Tibial artery (tissue), 4 donors: ENCODE measurements around the gene RARRES2.

ENCODE experiments used
- DNase-seq, 2 donors: peaks; one replicate each; pipeline ENCODE4 v3.0.0-alpha.2; 2019
- H3K27ac ChIP-seq, 2 donors: fragments of 200-600 bp; sonication (generic) in 1 of 2; 1 replicate in 1 of 2; 2 replicates in 1 of 2; pipeline ENCODE4 v1.5.1; 2018 to 2019; ENCODE audit warnings: mild to moderate bottlenecking in 1 of 2
- H3K27me3 ChIP-seq, 2 donors: fragments of 200-600 bp; sonication (generic) in 1 of 2; one replicate each; pipeline versions ENCODE4 v1.5.1 to v1.6.0; 2016 to 2019
- H3K36me3 ChIP-seq, 3 donors: fragments of 200-600 bp; sonication (generic) in 2 of 3; one replicate each; pipeline ENCODE4 v1.5.1; 2016 to 2019; ENCODE audit warnings: mild to moderate bottlenecking in 2 of 3
- H3K4me1 ChIP-seq, 4 donors: fragments of 200-600 bp; sonication (generic) in 2 of 4; 1 replicate in 3 of 4; 2 replicates in 1 of 4; pipeline ENCODE4 v1.5.1; 2016 to 2019
- H3K4me3 ChIP-seq, 2 donors: fragments of 200-600 bp; sonication (generic) in 1 of 2; 1 replicate in 1 of 2; 2 replicates in 1 of 2; pipeline ENCODE4 v1.5.1; 2018 to 2019; ENCODE audit warnings: mild to moderate bottlenecking in 2 of 2
- H3K9me3 ChIP-seq, 3 donors: fragments of 200-600 bp; sonication (generic) in 1 of 3; one replicate each; pipeline ENCODE4 v1.5.1; 2016 to 2019
- CTCF ChIP-seq, 2 experiments: fragments of 200-600 bp in 1 of 2; fragments of 450-650 bp in 1 of 2; IDR thresholded peaks; one replicate each; pipeline ENCODE4 v1.5.1; 2017 to 2019; ENCODE audit warnings: antibody characterized with exemption in 2 of 2, mild to moderate bottlenecking in 1 of 2, moderate library complexity in 1 of 2
- intact Hi-C: fragments of 100-400 bp; cut with DNase I; formaldehyde crosslinking; loops from one replicate; pipeline ENCODE4 v1.15.0; 2023; ENCODE audit warnings: low total_unique reads

The RARRES2 gene

GRCh38 chr7:150335108-150335773 lies 6.2 kb downstream of the RARRES2 start:
- no peak for DNase-seq
- Histone ChIP-seq H3K9me3 (no peaks in the 10 kb centered on the region), H3K27ac (peak overlapping the region; percentile 30 to 50)

GRCh38 chr7:150334108-150334507 lies 7.3 kb downstream of the RARRES2 start:
- no peak overlapping the region for H3K4me3 ChIP-seq
- no peaks in the 10 kb centered on the region for H3K27me3 ChIP-seq
- no peaks in the 10 kb centered on the region for H3K9me3 ChIP-seq
- H3K4me1 ChIP-seq = peaks cover 0 to 21% (median 14%) of the 10 kb centered on the region in 4 donors
- no peak for DNase-seq
- H3K27ac ChIP-seq = no peak overlapping the region
- peaks cover 0 to 36% (median 0%) of the 10 kb centered on the region in 3 donors for H3K36me3 ChIP-seq
- intact Hi-C loops = no loop called here
- no peak for TF ChIP-seq CTCF (IDR thresholded peaks at IDR 0.05)

More at GRCh38 chr7:150335108-150335773, 6.2 kb downstream of the RARRES2 start:
- H3K4me1 ChIP-seq = peaks cover 0 to 32% (median 22%) of the 10 kb centered on the region in 4 donors
- intact Hi-C loops = loop anchor here (5.0 kb wide), 1 partner anchor 47 kb away; no protein-coding TSS in a partner anchor
- H3K27me3 ChIP-seq = no peaks in the 10 kb centered on the region
- H3K36me3 ChIP-seq = peaks cover 0 to 25% (median 0%) of the 10 kb centered on the region in 3 donors
- TF ChIP-seq CTCF (IDR thresholded peaks at IDR 0.05) = no peak
- H3K4me3 ChIP-seq = no peak overlapping the region

- H3K4me3 ChIP-seq = no peak overlapping the region
- no peak for TF ChIP-seq CTCF (IDR thresholded peaks at IDR 0.05)
- no peak overlapping the region for H3K27ac ChIP-seq
- peaks cover 0 to 37% (median 0%) of the 10 kb centered on the region in 3 donors for H3K36me3 ChIP-seq
- no peaks in the 10 kb centered on the region for H3K27me3 ChIP-seq
- intact Hi-C loops = no loop called here
- DNase-seq = no peak
- peaks cover 0 to 21% (median 13%) of the 10 kb centered on the region in 4 donors for H3K4me1 ChIP-seq
- no peaks in the 10 kb centered on the region for H3K9me3 ChIP-seq
Measured at GRCh38 chr7:150333659-150334058, 7.8 kb downstream of the RARRES2 start.

- H3K4me1 ChIP-seq = peaks cover 0 to 21% (median 13%) of the 10 kb centered on the region in 4 donors
- H3K9me3 ChIP-seq = no peaks in the 10 kb centered on the region
- no peaks in the 10 kb centered on the region for H3K27me3 ChIP-seq
- DNase-seq = no peak
- TF ChIP-seq CTCF (IDR thresholded peaks at IDR 0.05) = no peak
- H3K27ac ChIP-seq = no peak overlapping the region
- H3K4me3 ChIP-seq = no peak overlapping the region
- peaks cover 0 to 40% (median 0%) of the 10 kb centered on the region in 3 donors for H3K36me3 ChIP-seq
- intact Hi-C loops = no loop called here
Measured at GRCh38 chr7:150332852-150333635, 8.4 kb downstream of the RARRES2 start.

- no peak for DNase-seq
- intact Hi-C loops = no loop called here
- no peak overlapping the region for H3K27ac ChIP-seq
- no peaks in the 10 kb centered on the region for H3K27me3 ChIP-seq
- peaks cover 0 to 7% (median 3%) of the 10 kb centered on the region in 4 donors for H3K4me1 ChIP-seq
- no peak for TF ChIP-seq CTCF (IDR thresholded peaks at IDR 0.05)
- H3K9me3 ChIP-seq = no peaks in the 10 kb centered on the region
- H3K4me3 ChIP-seq = no peak overlapping the region
- H3K36me3 ChIP-seq = peaks cover 0 to 37% (median 0%) of the 10 kb centered on the region in 3 donors
Measured at GRCh38 chr7:150330211-150330885, 11.1 kb downstream of the RARRES2 start.
